Activated T-helper 2 cell treated with anti-CD3 and anti-CD28 coated beads, Interferon-gamma antibody, Interleukin-2, Interleukin-4, amounts not matched to agents 10 μg/mL and 5 μg/mL and 100 μg/mL, durations not matched to agents 14 hours and 24 hours and 36 hours (primary cell): ENCODE measurements around the gene STX8. TPM values are rescaled to one million over a fixed set of nuclear protein-coding genes. Genes with fewer than 3 reads are reported as not detected.

ENCODE experiments used
- DNase-seq: peaks from one replicate; pipeline ENCODE4 v3.0.0; 2021; ENCODE audit warnings: low spot score
- H3K27ac Mint-ChIP-seq: one replicate; pipeline ENCODE4 v1.8.0; 2021; ENCODE audit warnings: mixed read lengths
- H3K27me3 Mint-ChIP-seq: one replicate; pipeline ENCODE4 v1.8.0; 2021; ENCODE audit warnings: low read depth, mixed read lengths
- H3K36me3 Mint-ChIP-seq: one replicate; pipeline ENCODE4 v1.8.0; 2021; ENCODE audit warnings: low read depth, mixed read lengths
- H3K4me1 Mint-ChIP-seq: one replicate; pipeline ENCODE4 v1.8.0; 2021; ENCODE audit warnings: low read depth, mixed read lengths
- H3K4me3 Mint-ChIP-seq: one replicate; pipeline ENCODE4 v1.8.0; 2021; ENCODE audit warnings: low read depth, mild to moderate bottlenecking, moderate library complexity, mixed read lengths
- H3K9me3 Mint-ChIP-seq: one replicate; pipeline ENCODE4 v1.8.0; 2021; ENCODE audit warnings: mixed read lengths
- intact Hi-C: fragments of 100-400 bp; cut with micrococcal nuclease; formaldehyde crosslinking; loops from one replicate; pipeline ENCODE4 v1.15.1; 2023
- total RNA-seq: library from RNA; stranded (reverse); gene quantifications from 2 replicates; pipeline ENCODE4 v1.2.3, GENCODE V29; 2022

STX8 gene
- total RNA-seq, 1 donor from 2014 or later = 52.1 TPM

- no peak overlapping the region for H3K27ac Mint-ChIP-seq
- no peaks in the 10 kb centered on the region for H3K27me3 Mint-ChIP-seq
- no peaks in the 10 kb centered on the region for H3K36me3 Mint-ChIP-seq
- no peak overlapping the region for H3K4me3 Mint-ChIP-seq
- DNase-seq = no peak
- peaks cover 11% of the 10 kb centered on the region for H3K4me1 Mint-ChIP-seq
- intact Hi-C loops = loop anchor here (5.0 kb wide), 2 partner anchors 37 to 57 kb away; no protein-coding TSS in a partner anchor
- H3K9me3 Mint-ChIP-seq = no peaks in the 10 kb centered on the region
These were observed 340.3 kb downstream of the STX8 start for GRCh38 chr17:9235346-9235745.

DNA sequence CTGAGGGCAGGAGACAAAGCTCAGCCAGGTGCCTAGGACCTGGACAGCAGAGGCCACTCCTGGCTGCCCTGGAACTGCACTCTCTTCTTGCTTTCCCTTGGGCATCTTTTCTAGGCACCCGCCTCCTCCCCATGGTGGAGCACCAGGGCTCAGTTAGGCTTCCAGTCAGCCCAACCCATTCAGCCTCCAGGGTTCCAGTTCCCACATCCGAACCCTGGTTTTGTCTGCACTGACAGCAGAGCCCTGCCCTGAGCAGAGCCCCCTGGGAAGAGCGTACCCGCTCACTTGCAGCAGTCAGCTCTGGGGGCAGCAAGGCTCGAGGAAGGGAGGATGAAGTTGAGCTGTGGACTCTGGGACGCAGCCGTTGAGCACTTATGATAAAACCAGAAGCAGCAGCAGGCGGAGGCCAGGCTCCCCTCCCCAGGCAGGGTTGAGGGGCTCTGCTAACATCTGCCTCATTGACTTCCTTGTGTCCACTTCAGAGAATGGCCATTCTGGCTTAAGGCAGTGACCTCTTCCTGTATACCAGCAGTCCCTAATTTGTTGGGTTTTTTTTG, 341.2 kb downstream of the STX8 start:
- Mint-ChIP-seq H3K27ac (no peak overlapping the region), H3K36me3 (no peaks in the 10 kb centered on the region), H3K9me3 (no peaks in the 10 kb centered on the region), H3K4me3 (no peak overlapping the region), H3K27me3 (no peaks in the 10 kb centered on the region), H3K4me1 (peaks cover 8% of the 10 kb centered on the region)
- intact Hi-C loops = no loop called here
- no peak for DNase-seq

- intact Hi-C loops = no loop called here
- H3K9me3 Mint-ChIP-seq = no peaks in the 10 kb centered on the region
- H3K4me3 Mint-ChIP-seq = no peak overlapping the region
- no peaks in the 10 kb centered on the region for H3K27me3 Mint-ChIP-seq
- H3K27ac Mint-ChIP-seq = no peak overlapping the region
- peaks cover 5% of the 10 kb centered on the region for H3K4me1 Mint-ChIP-seq
- no peaks in the 10 kb centered on the region for H3K36me3 Mint-ChIP-seq
- no peak for DNase-seq
These were observed 341.9 kb downstream of the STX8 start for GRCh38 chr17:9233761-9234160.

DNA sequence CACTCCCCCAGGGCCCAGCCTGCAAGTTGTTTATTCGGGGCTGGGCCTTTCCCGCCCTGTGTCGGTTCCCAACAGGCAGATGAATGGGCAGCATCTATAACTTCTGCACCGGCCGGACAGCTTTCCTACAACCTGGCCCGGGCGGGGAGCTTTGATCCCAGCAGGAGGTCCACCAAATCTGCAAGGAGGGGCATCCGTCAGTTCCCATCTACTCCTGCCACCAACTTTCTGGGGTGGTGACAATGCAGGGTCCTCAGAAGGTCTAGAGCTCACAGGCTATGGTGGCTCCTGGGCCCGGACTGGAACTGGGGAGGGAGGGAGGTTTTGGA, 342.4 kb downstream of the STX8 start:
- no peak overlapping the region for H3K27ac Mint-ChIP-seq
- peaks cover 2% of the 10 kb centered on the region for H3K4me1 Mint-ChIP-seq
- intact Hi-C loops = no loop called here
- DNase-seq = no peak
- no peaks in the 10 kb centered on the region for H3K9me3 Mint-ChIP-seq
- no peaks in the 10 kb centered on the region for H3K27me3 Mint-ChIP-seq
- no peak overlapping the region for H3K4me3 Mint-ChIP-seq
- H3K36me3 Mint-ChIP-seq = no peaks in the 10 kb centered on the region

DNA sequence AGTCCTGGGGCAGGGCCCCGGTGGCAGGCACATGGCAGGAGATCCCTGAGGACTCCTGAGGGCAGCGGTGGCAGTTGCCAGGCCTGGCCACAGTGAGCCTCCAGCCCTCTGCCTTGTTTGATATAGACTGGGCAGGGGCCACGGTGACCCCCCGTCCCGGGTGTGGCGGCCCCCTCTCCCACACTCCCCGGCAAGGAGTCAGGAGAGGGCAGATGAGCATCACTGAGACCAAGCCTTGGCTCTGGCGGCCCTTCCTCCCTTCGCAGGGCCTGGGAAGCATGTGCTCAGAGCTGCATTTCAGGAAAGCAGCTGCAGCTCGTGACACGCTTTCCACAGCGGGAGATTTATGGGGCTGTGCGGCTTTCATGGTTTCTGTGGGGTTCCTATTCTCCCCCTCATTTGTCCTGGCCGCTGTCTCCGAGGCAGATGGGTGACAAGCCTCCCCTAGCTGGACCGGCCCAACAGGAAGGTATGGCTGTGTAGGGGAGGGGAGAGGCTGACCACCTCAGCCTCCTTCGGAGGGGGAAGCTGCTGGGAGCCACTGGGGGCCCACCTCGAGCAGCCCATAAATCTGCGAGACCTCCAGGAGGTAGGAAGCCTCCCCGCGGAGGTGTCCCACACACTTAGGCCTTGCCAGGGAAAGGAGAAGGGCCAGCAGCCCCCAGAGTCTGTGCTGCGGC, 342.9 kb downstream of the STX8 start:
- intact Hi-C loops = no loop called here
- Mint-ChIP-seq H3K4me1 (peaks cover 2% of the 10 kb centered on the region), H3K27me3 (no peaks in the 10 kb centered on the region), H3K27ac (no peak overlapping the region), H3K9me3 (no peaks in the 10 kb centered on the region), H3K4me3 (no peak overlapping the region), H3K36me3 (no peaks in the 10 kb centered on the region)
- DNase-seq = no peak

DNA sequence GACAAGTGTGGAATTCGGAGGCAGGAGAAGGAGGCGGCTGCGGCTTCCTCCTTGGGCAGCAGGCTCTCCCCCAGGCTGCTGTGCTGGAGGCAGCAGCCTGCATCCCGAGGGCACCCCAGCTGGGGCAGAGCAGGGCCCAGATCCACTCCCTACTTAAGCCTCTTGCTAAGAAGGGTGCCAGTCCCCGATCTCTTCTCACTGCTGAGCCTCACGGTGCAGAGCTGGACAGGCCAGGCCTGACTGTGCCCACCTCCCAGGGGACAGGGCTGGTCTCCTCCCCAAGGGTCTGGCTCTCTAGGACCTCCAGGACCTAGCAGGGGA, 343.5 kb downstream of the STX8 start:
- Mint-ChIP-seq H3K9me3 (no peaks in the 10 kb centered on the region), H3K4me3 (no peak overlapping the region), H3K27ac (no peak overlapping the region), H3K4me1 (peaks cover 2% of the 10 kb centered on the region), H3K36me3 (no peaks in the 10 kb centered on the region), H3K27me3 (no peaks in the 10 kb centered on the region)
- no peak for DNase-seq
- intact Hi-C loops = no loop called here

GRCh38 chr17:9231449-9232154, 344.0 kb downstream of the STX8 start:
- Mint-ChIP-seq H3K9me3 (no peaks in the 10 kb centered on the region), H3K36me3 (no peaks in the 10 kb centered on the region), H3K4me3 (no peak overlapping the region), H3K4me1 (peaks cover 2% of the 10 kb centered on the region), H3K27me3 (no peaks in the 10 kb centered on the region), H3K27ac (no peak overlapping the region)
- intact Hi-C loops = no loop called here
- DNase-seq = no peak

GRCh38 chr17:9230861-9231260, 344.8 kb downstream of the STX8 start:
- intact Hi-C loops = no loop called here
- Mint-ChIP-seq H3K9me3 (no peaks in the 10 kb centered on the region), H3K27ac (no peak overlapping the region), H3K27me3 (no peaks in the 10 kb centered on the region), H3K4me1 (peaks cover 2% of the 10 kb centered on the region), H3K36me3 (no peaks in the 10 kb centered on the region), H3K4me3 (no peak overlapping the region)
- no peak for DNase-seq

DNA sequence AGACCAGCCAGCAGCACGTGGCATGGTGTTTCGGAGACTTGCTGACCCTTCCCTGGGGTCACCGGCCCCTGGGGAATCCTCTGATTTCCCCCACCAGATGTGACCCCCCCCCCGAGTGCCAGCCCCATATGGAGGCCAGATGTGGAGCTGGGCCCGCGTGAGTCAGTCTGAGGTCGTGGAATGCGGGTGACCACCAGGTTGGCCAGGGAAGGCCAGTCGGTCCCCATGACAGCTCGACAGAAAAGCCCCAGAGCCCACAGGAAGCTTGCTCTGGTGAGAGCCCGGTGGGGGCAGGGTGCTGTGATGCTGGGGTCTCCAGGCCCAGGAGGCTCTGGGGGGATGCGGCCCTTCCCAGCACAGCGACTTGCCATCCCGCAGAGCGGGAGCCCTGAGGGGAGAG, 345.3 kb downstream of the STX8 start:
- Mint-ChIP-seq H3K4me1 (peaks cover 2% of the 10 kb centered on the region), H3K27me3 (no peaks in the 10 kb centered on the region), H3K9me3 (no peaks in the 10 kb centered on the region), H3K4me3 (no peak overlapping the region), H3K27ac (no peak overlapping the region), H3K36me3 (no peaks in the 10 kb centered on the region)
- intact Hi-C loops = no loop called here
- no peak for DNase-seq

DNA sequence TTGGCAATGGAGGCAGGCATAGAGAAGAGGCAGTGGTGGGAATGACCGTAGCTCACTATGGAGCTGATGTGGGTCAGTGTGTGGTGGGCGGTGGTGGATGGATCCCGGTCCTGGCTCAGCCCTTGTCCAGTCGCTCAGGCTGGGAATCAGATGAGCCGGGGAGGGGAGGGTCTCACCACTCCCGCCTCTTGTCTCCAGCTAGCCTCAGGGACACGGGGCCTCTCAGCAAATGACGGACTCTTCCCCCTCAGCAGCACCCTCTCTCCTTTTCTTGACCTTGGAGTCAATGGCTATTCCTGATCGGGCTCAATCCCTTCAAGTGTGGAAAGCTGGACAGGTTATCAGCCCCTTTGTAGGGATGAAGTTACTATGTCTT, 345.8 kb downstream of the STX8 start:
- no peak overlapping the region for H3K27ac Mint-ChIP-seq
- no peaks in the 10 kb centered on the region for H3K36me3 Mint-ChIP-seq
- no peak for DNase-seq
- H3K9me3 Mint-ChIP-seq = no peaks in the 10 kb centered on the region
- no peak overlapping the region for H3K4me3 Mint-ChIP-seq
- no peaks in the 10 kb centered on the region for H3K4me1 Mint-ChIP-seq
- H3K27me3 Mint-ChIP-seq = no peaks in the 10 kb centered on the region
- intact Hi-C loops = no loop called here

DNA sequence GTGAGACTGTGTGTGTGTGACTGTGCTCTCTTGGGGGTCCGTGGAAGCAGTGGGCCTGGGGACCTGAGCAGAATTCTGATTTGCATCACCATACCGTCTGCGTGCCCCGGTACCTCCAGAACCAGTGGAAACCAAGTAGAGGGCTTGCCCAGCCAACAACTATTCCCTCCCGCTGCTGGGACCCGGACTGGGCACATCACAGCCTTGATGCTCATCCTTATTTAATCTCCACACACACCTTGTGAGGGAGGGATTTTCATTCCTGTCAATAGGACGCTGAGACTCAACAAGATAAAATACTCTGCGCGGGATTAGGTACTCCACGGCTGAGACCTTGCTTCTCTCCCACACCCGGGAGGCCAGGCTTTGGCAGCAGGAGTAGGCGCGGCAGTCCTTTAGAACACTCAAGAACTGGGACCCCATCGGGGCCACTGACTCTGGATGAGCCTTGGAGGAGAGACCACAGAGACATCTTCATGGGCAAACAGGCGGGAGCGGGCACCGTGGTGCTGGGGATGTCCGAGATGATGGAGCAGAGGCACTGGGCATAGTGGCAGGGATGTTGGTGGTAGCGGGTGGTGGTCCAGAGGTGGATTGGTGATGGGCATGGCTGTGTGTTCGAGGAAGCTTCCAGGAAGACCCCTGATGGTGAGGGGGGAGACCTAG, 346.3 kb downstream of the STX8 start:
- no peak for DNase-seq
- Mint-ChIP-seq H3K4me1 (no peaks in the 10 kb centered on the region), H3K36me3 (no peaks in the 10 kb centered on the region), H3K27ac (no peak overlapping the region), H3K27me3 (no peaks in the 10 kb centered on the region), H3K9me3 (no peaks in the 10 kb centered on the region), H3K4me3 (no peak overlapping the region)
- intact Hi-C loops = no loop called here

DNA sequence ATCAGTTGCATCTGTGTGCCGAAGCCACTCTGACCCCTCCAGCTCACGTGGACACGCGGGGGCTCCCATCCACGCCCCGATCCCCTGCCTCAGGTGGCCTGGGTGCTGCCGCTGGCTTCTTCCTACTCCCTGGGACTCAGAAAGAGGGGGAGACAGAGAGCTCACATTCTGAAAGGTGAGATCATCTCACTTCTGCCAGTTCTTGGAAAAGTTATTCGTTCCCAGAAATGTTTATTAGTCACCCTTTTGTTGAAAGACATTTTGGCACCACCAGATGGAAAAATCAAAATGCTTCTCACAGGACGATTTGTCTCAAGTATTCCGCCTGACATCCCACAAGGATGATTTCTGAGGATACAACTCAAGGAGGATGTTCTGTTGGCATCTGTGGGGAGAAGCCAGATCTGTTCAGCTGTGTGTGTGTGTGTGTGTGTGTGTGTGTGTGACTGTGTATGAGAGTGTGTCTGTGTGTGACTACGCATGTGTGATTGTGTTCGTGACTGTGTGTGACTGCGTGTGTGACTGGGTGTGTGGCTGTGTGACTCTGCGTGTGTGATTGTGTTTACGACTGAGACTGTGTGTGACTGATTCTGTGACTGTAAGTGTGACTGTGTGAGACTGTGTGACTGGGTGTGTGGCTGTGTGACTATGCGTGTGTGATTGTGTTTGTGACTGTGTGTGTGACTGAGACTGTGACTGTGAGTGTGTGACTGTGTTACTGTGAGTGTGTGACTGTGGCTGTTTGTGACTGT, 347.0 kb downstream of the STX8 start:
- Mint-ChIP-seq H3K4me3 (no peak overlapping the region), H3K36me3 (no peaks in the 10 kb centered on the region), H3K4me1 (no peaks in the 10 kb centered on the region), H3K27me3 (no peaks in the 10 kb centered on the region), H3K9me3 (no peaks in the 10 kb centered on the region), H3K27ac (no peak overlapping the region)
- DNase-seq = no peak
- intact Hi-C loops = no loop called here
